HEK293 (cell line): Measurements from ENCODE around the gene B3GNT4.
A peak's percentile ranks its signal among the peaks of the same experiment; 100 is the strongest.

Experiments used
- HOXA7 ChIP-seq: sonication (generic); formaldehyde crosslinking; IDR thresholded peaks from 2 replicates; pipeline ENCODE4 v1.8.1; 2022; ENCODE audit warnings: missing genetic modification reagents, borderline replicate concordance
- PRDM1 ChIP-seq: fragments of 450-650 bp; formaldehyde crosslinking; IDR thresholded peaks from 2 replicates; pipeline ENCODE4; 2016; ENCODE audit warnings: missing biosample characterization, missing genetic modification characterization
- PRDM6 ChIP-seq: fragments of 450-650 bp; formaldehyde crosslinking; IDR thresholded peaks from 2 replicates; pipeline ENCODE4 v1.5.1; 2017; ENCODE audit warnings: missing biosample characterization, missing genetic modification characterization
- REPIN1 ChIP-seq: fragments of 450-650 bp; formaldehyde crosslinking; IDR thresholded peaks from 2 replicates; pipeline ENCODE4 v1.5.1; 2017; ENCODE audit warnings: missing biosample characterization, missing genetic modification characterization, low read depth
- SCRT1 ChIP-seq: fragments of 450-650 bp; formaldehyde crosslinking; IDR thresholded peaks from 2 replicates; pipeline ENCODE4 v1.5.1; 2016; ENCODE audit warnings: missing biosample characterization, missing genetic modification characterization, borderline replicate concordance
- ZBTB10 ChIP-seq: fragments of 450-650 bp; formaldehyde crosslinking; IDR thresholded peaks from 2 replicates; pipeline ENCODE4 v1.5.1; 2016; ENCODE audit warnings: missing biosample characterization, missing genetic modification characterization
- ZBTB20 ChIP-seq: fragments of 450-650 bp; formaldehyde crosslinking; IDR thresholded peaks from 2 replicates; pipeline ENCODE4 v1.5.1; 2016; ENCODE audit warnings: missing biosample characterization, missing genetic modification characterization
- ZBTB44 ChIP-seq: fragments of 450-650 bp; IDR thresholded peaks from 2 replicates; pipeline ENCODE4 v1.5.1; 2018; ENCODE audit warnings: missing biosample characterization, mild to moderate bottlenecking, missing genetic modification characterization
- ZBTB49 ChIP-seq: fragments of 450-650 bp; formaldehyde crosslinking; IDR thresholded peaks from 2 replicates; pipeline ENCODE4 v1.5.1; 2016; ENCODE audit warnings: missing biosample characterization, missing genetic modification characterization, low read depth
- ZFP69B ChIP-seq: fragments of 450-650 bp; formaldehyde crosslinking; IDR thresholded peaks from 2 replicates; pipeline ENCODE4 v1.5.1; 2016; ENCODE audit warnings: missing biosample characterization, missing genetic modification characterization
- ZIC2 ChIP-seq: fragments of 450-650 bp; formaldehyde crosslinking; IDR thresholded peaks from 2 replicates; pipeline ENCODE4 v1.5.1; 2016; ENCODE audit warnings: missing biosample characterization, missing genetic modification characterization
- ZNF112 ChIP-seq: fragments of 450-650 bp; formaldehyde crosslinking; IDR thresholded peaks from 2 replicates; pipeline ENCODE4 v1.5.0; 2017; ENCODE audit warnings: missing biosample characterization, missing genetic modification characterization
- ZNF155 ChIP-seq: fragments of 450-650 bp; formaldehyde crosslinking; IDR thresholded peaks from 2 replicates; pipeline ENCODE4 v1.5.1; 2016; ENCODE audit warnings: missing biosample characterization, missing genetic modification characterization
- ZNF202 ChIP-seq: fragments of 450-650 bp; formaldehyde crosslinking; IDR thresholded peaks from 2 replicates; pipeline ENCODE4 v1.5.1; 2016; ENCODE audit warnings: missing biosample characterization, missing genetic modification characterization, borderline replicate concordance
- ZNF26 ChIP-seq: fragments of 450-650 bp; formaldehyde crosslinking; IDR thresholded peaks from 2 replicates; pipeline ENCODE4 v1.5.1; 2016; ENCODE audit warnings: missing biosample characterization, missing genetic modification characterization
- ZNF335 ChIP-seq: fragments of 450-650 bp; formaldehyde crosslinking; conservative IDR thresholded peaks from 2 replicates; pipeline ENCODE4 v1.5.1; 2016; ENCODE audit warnings: missing biosample characterization, missing genetic modification characterization
- ZNF391 ChIP-seq: fragments of 450-650 bp; formaldehyde crosslinking; IDR thresholded peaks from 2 replicates; pipeline ENCODE4 v1.5.1; 2016; ENCODE audit warnings: low read depth, missing biosample characterization, missing genetic modification characterization, borderline replicate concordance
- ZNF394 ChIP-seq: fragments of 450-650 bp; formaldehyde crosslinking; IDR thresholded peaks from 2 replicates; pipeline ENCODE4 v1.5.1; 2016; ENCODE audit warnings: missing biosample characterization, missing genetic modification characterization, mild to moderate bottlenecking, moderate library complexity, borderline replicate concordance
- ZNF404 ChIP-seq: fragments of 450-650 bp; formaldehyde crosslinking; IDR thresholded peaks from 2 replicates; pipeline ENCODE4 v1.5.1; 2017; ENCODE audit warnings: missing biosample characterization, missing genetic modification characterization
- ZNF501 ChIP-seq: fragments of 450-650 bp; formaldehyde crosslinking; IDR thresholded peaks from 2 replicates; pipeline ENCODE4 v1.5.1; 2016; ENCODE audit warnings: missing biosample characterization, missing genetic modification characterization
- ZNF544 ChIP-seq: fragments of 450-650 bp; formaldehyde crosslinking; IDR thresholded peaks from 2 replicates; pipeline ENCODE4 v1.5.0; 2017; ENCODE audit warnings: missing biosample characterization, missing genetic modification characterization
- ZNF549 ChIP-seq: fragments of 450-650 bp; IDR thresholded peaks from 2 replicates; pipeline ENCODE4 v1.5.1; 2018; ENCODE audit warnings: missing biosample characterization, missing genetic modification characterization, mild to moderate bottlenecking, inconsistent platforms, moderate library complexity
- ZNF585B ChIP-seq: fragments of 450-650 bp; formaldehyde crosslinking; IDR thresholded peaks from 2 replicates; pipeline ENCODE4 v1.5.1; 2016; ENCODE audit warnings: missing biosample characterization, missing genetic modification characterization
- ZNF658 ChIP-seq: fragments of 450-650 bp; formaldehyde crosslinking; IDR thresholded peaks from 2 replicates; pipeline ENCODE4; 2016; ENCODE audit warnings: missing biosample characterization, missing genetic modification characterization
- ZNF692 ChIP-seq: fragments of 450-650 bp; formaldehyde crosslinking; IDR thresholded peaks from 2 replicates; pipeline ENCODE4 v1.5.1; 2016; ENCODE audit warnings: missing biosample characterization, missing genetic modification characterization
- ZNF792 ChIP-seq: fragments of 450-650 bp; formaldehyde crosslinking; IDR thresholded peaks from 2 replicates; pipeline ENCODE4 v1.5.1; 2016; ENCODE audit warnings: missing biosample characterization, missing genetic modification characterization
- ZNF830 ChIP-seq: fragments of 450-650 bp; IDR thresholded peaks from 2 replicates; pipeline ENCODE4 v1.5.0; 2018; ENCODE audit warnings: missing biosample characterization, missing genetic modification characterization, low read depth, mild to moderate bottlenecking, moderate library complexity
- ZSCAN23 ChIP-seq: fragments of 450-650 bp; formaldehyde crosslinking; IDR thresholded peaks from 2 replicates; pipeline ENCODE4 v1.5.1; 2016; ENCODE audit warnings: missing biosample characterization, missing genetic modification characterization

Gene B3GNT4

GRCh38 chr12:122225683-122226365 lies 22.3 kb downstream of the B3GNT4 start, which contains the start of gene DIABLO (continued):
- TF ChIP-seq ZBTB10 (tag by site-specific recombination) (no peak), ZNF112 (tag by site-specific recombination) (no peak), ZNF26 (tag by site-specific recombination) (no peak), PRDM6 (tag by site-specific recombination) (no peak), SCRT1 (tag by site-specific recombination) (no peak), ZIC2 (tag by site-specific recombination) (peak; percentile 29; the same call in 1 of the 2 replicates), ZBTB20 (tag by site-specific recombination) (no peak), ZNF792 (no peak), ZNF544 (tag by site-specific recombination) (no peak), ZNF692 (peak; percentile 76; the same call in 1 of the 2 replicates), ZNF391 (tag by site-specific recombination) (peak; percentile 87; the same call in 1 of the 2 replicates), ZNF202 (tag by site-specific recombination) (no peak), ZSCAN23 (tag by site-specific recombination) (no peak), PRDM1 (tag by site-specific recombination) (no peak), ZFP69B (peak; percentile 22; the same call in 1 of the 2 replicates), ZNF404 (no peak), ZNF658 (no peak), ZBTB49 (tag by site-specific recombination) (no peak), REPIN1 (tag by site-specific recombination) (no peak), ZNF155 (tag by site-specific recombination) (no peak), ZNF394 (0 out of 2 replicates have a peak, but pooled peaks have one; percentile 39), ZNF501 (tag by site-specific recombination) (peak; percentile 78; the same call in 1 of the 2 replicates), ZNF335 (tag by site-specific recombination) (peak; percentile 97), ZNF585B (tag by site-specific recombination) (no peak), HOXA7 (no peak), ZNF830 (tag by site-specific recombination) (no peak), ZNF549 (tag by site-specific recombination) (no peak), ZBTB44 (tag by site-specific recombination) (no peak)
